CMK (cell line): ENCODE data around the gene LBX1.

Source experiments
- DNase-seq: peaks from one replicate; pipeline ENCODE4 v3.0.0-alpha.2; 2010; ENCODE audit warnings: low read depth

Gene LBX1, protein sequence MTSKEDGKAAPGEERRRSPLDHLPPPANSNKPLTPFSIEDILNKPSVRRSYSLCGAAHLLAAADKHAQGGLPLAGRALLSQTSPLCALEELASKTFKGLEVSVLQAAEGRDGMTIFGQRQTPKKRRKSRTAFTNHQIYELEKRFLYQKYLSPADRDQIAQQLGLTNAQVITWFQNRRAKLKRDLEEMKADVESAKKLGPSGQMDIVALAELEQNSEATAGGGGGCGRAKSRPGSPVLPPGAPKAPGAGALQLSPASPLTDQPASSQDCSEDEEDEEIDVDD

DNA sequence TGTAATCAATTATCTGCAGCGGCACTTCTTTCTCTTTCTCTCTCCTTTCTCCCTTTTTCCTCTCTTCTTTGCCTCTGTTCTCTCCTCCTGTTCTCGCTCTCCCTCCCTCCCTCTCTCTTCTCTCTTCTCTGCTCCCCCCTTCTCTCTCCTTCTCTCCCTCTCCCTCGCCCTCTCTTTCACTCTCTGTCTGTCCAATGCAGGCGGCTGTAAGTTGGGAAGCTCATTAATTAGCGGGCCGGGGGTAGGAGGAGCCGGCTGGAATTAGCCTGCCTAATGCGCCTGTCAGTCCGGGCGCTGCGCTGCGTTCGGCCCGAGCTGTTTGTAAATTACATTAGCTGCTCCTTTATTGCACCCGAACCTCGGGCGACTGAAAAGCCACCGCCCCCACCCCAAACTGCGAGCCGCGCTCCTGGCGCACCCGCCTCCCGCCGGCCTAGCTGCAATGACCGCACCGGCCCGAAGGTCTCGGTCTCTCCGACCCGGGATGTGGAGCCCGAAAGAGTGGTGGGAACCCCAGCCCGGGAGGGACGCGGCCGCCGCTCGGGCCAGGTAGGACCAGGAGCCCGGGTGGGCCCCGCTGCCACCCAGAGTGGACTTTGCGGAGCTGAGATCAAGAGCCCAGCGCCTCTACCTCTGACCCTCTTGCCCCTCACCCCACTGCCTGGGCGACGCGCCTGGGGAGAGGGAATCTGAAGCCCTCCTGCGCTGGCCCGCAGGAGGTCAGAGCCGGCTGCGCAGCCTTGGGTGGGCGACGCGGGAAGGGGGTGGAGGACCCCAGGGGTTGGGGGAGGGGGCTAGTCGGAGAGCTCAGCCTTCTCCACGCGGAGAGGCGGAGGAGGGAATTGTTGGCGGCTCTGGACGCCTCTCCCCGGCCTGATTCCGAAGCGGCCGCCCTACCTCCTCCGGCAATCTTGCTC is at the start of gene LBX1:
TSS of gene LBX1 (minus strand) at position 198 of the 917 bp plus-strand sequence. CDS start 648 bp downstream, outside the sequence.
- no peak for DNase-seq

DNA sequence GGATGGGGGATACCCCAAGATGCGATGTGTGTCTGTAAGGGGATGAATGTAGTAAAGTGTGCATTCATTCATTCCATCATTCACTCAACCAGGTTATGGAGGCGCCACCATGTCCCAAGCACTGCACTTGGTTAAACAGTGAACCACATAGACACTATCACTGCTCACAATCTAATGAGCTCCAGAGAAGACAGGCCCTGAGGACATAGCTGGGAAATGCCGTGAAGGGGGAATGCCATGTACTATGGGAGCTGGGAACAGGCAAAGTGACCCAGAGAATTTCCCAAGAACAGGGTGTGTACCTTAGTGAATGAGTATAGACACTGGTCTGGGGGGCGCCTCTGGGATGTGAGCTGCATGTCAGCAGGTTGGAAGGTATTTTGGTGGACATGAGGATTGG is 44.5 kb upstream of the LBX1 start:
- DNase-seq, result no peak

DNA sequence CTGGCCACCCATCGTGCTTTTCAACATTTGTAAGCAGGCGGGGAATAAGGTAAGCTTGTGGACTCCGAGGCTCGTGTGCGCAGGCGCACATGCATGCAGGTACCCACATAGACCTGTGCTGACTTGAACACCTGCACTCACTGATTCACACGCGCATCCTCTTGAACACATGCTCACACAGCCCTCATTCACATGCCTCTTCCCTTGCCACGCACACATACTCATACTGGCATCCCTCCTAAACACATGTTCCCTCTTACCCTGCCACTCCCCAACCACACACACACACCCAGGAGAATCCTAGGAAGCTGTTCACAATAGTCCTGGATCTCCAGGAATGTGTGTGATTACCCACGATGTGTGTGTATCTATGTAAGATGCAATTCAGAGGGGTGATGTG is 44.1 kb upstream of the LBX1 start:
- no peak for DNase-seq

DNA sequence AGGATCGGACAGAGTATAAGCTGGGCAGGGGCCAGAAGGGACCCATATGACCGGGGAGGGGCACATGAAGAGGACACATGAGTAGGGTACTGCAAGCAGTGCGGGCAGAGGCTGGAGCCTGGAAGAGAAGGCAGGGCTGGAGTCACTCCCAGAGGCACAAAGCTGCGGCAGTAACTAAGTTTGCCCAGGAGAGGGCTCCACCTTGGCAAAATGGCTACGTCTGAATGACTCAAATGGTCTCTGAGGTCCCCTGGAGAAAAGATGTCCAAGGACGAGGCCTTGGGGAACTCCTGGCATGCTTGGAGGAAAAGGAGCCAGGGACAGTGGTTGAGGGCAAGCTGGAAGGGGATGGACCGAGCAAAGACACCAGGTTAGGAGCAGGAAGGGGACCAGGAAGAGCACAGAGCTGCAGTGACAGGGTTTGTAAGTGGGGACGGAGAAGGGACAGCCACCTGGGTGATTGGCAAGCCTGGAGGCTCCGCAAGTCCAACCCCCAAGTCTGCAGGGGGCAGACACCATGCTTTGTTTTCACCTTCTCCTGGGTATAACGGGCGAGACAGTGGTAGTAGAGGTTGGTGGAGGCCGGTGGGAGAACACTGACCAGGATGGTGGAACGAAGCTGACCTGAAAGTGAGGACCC is 43.1 kb upstream of the LBX1 start:
- DNase-seq, result peak; percentile 26

DNA sequence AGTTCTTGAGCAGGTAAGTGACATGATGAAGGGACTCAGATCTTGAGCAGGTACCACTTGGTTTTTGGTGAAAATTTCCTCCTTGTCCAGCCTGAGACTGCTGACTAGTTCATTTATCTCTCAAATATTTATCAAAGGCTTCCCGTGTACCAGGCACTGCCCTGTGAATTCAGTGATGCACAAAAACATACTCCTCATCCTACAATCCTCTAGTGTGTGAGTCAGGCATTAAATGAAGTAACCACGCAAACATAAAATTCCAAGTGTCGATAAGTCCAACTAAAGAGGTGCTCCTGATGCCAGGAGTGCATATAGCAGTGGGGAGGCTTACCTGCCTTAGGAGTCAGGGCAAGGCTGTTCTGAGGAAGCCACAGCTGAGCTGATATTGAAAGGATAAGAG is 41.5 kb upstream of the LBX1 start:
- DNase-seq, result no peak

DNA sequence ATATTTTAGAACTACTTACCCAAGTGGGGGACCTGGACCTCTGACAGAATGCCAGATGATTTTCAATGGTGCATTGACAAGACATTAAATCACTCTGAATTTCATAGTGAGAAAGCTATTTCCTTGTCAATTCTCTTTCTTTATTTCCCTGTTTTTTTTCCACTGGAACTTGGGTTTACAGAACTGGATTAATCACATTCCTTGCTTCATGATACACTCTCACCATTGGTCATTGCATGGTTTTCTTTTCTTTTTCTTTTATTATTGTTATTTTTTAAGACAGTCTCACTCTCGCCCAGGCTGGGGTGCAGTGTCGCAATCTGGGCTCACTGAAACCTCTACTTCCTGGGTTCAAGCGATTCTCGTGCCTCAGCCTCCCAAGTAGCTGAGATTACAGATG is 38.5 kb upstream of the LBX1 start:
- DNase-seq, result no peak

DNA sequence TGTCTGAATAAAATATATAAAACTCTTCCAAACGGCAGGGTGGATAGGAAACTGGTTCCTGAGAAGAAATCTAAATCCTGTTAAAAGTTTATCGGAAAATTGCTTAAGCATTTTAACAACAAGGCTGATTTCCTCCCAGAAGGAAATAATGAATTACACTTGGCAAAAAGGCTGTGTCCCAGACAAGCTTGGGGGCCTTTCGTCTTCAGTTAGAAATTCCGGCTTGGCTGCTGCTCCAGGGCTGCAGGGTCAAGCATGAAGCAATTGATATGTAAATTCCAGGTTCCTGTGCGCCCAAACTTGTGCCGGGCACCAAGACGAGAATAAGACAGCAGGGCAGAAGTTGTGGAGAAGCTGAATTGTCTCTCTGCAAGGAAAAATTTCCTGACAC is 38.0 kb upstream of the LBX1 start:
- no peak for DNase-seq

DNA sequence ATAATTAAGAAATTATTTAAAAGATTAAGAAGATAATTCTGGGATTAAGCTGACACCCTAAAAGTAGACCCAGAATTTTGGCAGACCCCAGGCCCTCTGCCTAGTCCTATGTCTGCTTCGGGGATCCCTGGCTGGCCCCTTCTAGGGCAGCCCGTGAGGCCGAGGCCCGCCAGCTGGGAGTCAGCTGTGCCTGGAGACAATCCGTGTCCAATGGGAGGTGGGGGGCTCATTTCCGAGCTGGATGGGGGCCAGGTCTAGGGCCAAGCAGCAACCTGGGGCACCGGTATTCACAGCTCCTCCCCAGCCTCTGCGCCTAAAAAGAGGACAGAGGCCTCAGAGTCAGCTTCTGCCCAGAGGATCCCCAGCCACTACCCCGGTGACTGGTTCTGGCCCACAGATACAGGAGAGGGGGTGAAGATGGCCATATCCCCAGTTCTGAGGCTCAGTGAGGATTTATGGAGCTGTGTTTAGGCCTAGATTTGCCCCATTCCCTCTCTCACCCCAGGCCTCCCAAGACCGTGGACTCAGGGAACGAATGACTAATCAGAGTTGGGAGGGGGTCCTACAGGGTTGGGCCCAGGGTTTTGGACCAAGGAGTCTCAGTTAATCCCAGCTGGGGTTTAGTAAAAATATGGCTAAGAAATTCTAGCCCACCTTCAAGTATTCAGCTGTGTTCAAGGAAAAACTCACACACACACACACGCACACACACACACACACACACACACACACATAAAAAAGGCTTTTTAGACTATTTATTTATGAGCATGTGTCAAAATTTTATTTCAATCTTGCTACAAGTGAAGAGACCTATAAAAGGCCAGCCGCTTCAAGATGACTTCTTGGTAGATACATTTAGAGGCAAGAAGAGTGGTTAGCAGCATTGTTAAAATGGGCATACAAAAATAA is 37.4 kb upstream of the LBX1 start:
- DNase-seq, result no peak

DNA sequence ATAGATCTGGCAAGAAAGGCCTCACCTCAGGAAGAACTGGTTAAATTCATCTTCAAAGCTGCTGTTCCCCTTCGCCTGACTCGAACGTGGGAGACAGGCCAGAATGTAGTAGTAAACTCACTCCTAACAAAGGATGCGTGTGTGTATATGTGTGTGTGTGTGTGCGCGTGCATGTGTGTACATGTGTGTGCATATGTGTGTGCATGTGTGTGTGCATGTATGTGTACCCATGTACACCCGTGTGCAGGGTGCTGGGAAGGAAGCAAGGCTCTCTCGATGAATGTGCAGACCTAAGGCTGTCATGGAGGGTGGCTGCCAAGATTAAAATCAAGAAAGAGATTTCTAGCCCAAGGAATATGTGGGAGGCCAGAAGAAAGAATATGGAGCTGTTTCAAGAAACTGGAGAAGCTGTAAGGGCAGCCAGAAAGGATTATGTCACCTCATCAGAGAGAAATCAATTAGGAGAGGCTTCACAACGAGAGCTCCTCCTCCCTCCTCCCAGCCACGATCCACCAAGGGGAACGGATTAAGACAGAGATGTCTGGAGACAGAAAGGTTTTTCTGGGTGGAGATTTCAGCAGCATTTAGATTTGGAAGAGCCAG is 34.0 kb upstream of the LBX1 start:
- DNase-seq, result no peak

DNA sequence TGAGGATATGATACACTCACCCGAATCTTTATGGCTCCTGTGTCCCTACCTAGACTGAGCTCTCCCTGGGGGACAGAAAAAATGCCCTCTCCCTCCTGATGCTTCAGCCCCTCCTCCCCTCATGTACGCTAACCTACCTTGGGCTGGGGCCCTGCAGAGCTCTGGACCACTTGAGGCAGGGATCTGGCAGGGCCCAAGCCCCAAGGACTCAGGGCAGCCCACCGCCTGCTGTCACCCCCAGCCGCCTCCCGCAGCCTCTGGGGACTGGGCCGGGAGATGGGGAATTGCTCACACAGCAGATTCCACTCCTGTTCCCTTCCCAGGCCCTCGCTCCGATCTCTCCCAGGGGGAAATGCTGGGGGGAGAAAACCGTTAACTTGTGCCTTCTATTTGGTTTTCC is 32.9 kb upstream of the LBX1 start:
- DNase-seq, result no peak

DNA sequence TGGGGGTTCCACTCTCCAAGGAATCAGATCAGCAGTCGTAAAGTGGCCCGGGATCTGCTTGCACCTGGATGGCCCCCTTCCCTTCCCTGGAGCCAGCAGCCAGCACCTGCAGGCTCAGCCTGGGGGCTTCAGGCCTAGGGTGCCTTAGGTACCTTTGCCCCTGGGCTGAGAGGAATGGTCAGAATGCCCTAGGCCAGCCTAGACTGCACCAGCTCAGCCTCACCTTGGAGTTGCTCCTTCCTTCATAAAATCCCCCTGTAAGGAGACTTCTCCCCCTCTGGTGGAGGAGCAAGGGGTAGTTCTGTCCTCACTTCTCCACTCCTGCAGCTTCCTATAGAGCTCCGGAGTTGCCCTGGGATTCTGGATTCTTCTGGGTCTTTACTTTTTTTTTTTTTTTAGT is 32.4 kb upstream of the LBX1 start:
- DNase-seq, result no peak

DNA sequence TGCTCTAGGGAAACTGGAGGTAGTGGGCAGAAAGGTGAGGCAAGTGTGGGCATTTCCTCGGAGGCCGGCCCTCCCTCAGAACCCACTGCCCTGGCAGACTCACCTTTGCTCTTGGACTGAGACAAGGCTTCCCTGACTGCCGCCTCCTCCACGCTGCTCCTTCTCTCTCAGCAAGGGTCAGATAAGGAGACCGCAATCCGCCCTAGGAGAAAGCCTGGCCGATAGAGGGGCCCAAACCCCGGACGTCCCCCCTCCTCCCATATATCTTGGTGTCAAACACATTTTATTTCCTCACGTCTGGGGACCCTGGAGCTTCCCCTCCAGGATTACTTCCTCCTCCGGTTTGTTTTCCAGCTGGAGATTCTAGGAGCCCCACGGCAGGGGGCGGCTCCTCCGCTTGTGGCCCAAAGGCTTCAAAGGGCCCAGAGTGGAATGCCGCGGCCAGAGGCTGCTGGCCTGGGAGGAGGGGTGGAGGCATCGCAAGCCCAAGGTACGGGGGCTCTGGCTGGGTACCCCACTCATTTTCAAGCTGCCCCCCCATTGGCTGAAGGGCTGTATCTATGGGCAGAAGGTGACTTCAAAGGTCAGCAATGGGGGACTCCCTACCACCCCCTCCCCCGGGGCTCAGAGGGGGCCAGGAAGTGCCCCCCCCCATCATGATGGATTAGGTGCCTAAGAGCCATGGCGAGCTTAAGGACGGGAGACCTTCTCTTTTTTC is 31.7 kb upstream of the LBX1 start:
- DNase-seq, result peak; percentile 52

DNA sequence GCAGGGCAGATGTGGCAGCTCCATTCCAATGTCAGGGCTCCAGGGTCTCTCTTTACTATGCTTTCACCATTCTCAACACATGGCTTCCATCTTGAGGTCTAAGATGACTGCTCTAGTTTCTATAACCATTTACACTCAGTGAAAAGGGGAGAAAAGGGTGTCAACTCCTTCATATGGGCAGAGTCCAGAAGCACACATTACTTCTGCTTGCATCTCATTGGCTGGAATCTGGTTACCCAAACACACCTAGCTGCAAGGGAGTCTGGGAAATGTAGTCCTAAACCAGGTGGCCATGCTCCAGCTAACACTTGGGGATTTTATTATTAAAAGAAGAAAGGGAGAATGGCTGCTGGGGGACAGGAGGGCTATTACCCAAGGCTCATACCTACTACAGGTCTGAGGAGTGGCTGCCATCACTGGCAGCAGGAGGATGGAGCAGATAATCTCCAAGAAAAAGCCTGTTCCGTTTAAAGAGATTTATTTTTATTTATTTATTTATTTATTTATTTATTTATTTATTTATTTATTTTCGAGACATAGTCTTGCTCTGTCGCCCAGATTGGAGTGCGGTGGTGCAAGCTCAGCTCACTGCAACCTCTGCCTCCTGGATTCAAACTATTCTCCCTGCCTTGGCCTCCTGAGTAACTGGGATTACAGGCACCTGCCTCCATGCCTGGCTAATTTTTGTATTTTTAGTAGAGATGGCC is 29.1 kb upstream of the LBX1 start:
- peak; percentile 60 for DNase-seq

DNA sequence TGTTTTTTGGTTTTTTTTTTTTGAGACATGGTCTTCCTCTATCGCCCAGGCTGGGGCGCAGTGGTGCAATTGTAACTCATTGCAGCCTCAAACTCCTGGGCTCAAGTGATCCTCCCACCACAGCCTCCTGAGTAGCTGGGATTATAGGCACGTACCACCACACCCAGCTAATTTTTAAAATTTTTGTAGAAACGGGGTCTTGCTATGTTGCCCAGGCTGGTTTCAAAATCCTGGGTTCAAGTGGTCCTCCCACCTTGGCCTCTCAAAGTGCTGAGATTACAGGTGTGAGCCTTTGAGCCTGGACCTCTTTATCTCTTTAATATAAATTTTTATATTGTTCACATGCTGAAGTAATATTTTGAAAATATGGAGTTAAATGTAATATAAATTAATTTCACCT is 28.2 kb upstream of the LBX1 start:
- no peak for DNase-seq

DNA sequence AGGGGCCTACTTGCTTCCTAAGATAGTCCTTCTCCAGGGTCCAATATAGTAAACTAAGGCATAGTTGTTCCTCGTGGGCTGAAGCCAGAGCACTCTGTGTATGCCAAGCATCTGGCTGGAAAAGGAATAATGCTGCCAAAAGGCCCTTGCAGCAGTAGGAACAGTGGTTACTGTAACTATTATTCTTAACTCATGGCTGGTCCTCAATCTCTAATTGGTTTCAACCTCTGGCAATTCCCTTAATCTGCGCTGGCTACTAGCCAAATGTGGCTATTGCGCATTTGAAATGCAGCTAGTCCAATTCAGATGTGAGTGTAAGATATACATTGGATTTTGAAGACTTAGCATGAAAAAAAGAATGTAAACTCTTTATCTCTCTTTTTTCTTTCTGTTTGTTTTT is 27.8 kb upstream of the LBX1 start:
- DNase-seq, result no peak

DNA sequence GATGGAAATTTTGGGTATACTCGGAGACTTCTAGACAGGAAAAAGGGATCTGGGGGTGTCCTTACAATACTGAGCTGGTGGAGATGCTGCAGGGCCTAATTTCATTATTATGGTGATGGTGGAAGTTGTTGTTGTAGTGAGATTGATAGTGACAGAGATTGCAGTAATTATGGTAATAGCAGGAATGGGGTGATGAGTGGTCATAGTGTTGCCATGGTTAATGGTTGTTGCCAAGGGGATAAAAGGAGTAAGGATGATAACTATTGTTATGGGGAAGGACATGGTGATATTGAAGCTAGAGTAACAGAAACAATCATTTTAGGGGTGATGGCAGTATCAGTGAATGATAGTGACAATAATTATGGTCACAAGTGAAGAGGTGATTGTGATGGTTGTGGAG is 27.1 kb upstream of the LBX1 start:
- DNase-seq, result no peak

DNA sequence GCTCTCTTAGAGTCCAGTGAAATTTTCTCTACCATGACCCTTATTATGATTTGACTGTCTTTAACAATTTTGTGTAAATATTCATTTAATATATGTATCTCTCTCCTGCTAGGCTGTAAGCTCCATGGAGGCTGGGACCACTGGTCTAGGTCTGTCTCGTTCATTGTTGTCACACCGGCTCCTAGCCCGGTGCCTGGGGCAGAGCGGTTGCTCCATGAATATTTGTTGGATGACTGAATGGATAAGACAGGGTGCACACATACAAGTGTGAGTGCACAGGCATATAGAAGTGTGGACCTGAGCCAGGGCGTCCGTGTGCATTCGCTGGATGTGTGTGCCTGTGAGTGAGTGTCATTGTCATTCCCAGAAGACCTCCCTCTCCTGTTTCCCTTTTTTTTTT is 20.9 kb upstream of the LBX1 start:
- DNase-seq, result no peak

DNA sequence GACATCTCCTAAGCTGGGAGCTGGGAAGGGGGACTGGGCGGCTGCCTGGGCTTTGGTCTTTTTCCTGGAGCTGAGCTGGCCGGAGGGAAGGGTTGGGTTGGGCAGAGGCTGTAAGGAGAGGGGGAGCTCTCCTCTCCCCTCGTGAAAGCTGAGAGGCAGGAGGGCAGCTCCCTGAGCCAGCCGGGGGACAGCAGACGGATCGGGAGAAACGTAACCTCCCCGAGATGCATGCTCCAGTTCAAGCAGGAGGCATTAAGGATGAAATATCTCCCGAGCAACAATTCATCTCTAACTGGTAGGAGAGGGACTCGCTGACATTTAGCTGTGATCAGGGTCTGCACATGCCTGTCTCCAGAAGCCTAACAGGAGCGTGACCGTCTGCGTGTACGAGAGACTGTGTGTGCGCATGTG is 19.9 kb upstream of the LBX1 start:
- no peak for DNase-seq

DNA sequence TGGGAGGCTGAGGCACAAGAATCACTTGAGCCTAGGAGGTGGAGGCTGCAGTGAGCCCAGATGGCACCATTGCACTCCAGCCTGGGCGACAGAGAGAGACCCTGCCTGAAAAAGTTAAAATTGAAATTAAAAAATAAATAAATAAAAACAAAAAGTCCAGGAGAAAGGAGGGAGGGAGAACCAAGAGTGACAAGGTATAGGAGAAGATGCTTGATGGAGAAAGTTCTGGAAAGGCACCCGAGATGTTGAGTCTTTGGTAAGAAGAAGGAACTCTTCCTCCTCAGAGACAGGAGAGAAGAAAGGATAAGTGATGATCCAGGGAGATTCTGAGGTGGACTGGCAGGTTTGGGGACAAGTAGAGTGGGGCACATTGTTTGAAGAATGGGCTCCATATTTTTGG is 17.4 kb upstream of the LBX1 start:
- no peak for DNase-seq
